ENCODE results near the gene PAPPA2. TPM values are rescaled to one million over a fixed set of nuclear protein-coding genes. Genes with fewer than 3 reads are reported as not detected.

Gene PAPPA2
- total and polyA plus RNA-seq, 12 donors: 0.06 to 1.3 (median 0.29) TPM

- no peak overlapping the region for H3K27ac ChIP-seq
- intact Hi-C loops (cut with DNase I): loop anchor here in 1 of 10 donors (10.0 kb wide), 1 partner anchor 59 kb away; no protein-coding TSS in a partner anchor
- no peaks in the 10 kb centered on the region for H3K27me3 ChIP-seq
- ATAC-seq (no peak), DNase-seq (no peak)
- no peak for TF ChIP-seq CTCF (IDR thresholded peaks at IDR 0.05)
- H3K9me3 ChIP-seq: no peaks in the 10 kb centered on the region
- H3K4me3 ChIP-seq: no peak overlapping the region
- no peaks in the 10 kb centered on the region for H3K36me3 ChIP-seq
- peaks cover 0 to 10% (median 0%) of the 10 kb centered on the region in 9 donors for H3K4me1 ChIP-seq
Measured at GRCh38 chr1:176436251-176436650, 26.7 kb upstream of the PAPPA2 start.

- TF ChIP-seq CTCF (IDR thresholded peaks at IDR 0.05): no peak
- ATAC-seq: no peak
Measured at GRCh38 chr1:176440176-176440575, 22.8 kb upstream of the PAPPA2 start.

GRCh38 chr1:176444286-176444685 is 18.7 kb upstream of the PAPPA2 start:
- intact Hi-C loops (cut with DNase I): no loop called here

More at GRCh38 chr1:176440176-176440575, 22.8 kb upstream of the PAPPA2 start:
- Histone ChIP-seq H3K27me3 (no peaks in the 10 kb centered on the region), H3K4me3 (no peak overlapping the region), H3K9me3 (no peaks in the 10 kb centered on the region), H3K27ac (no peak overlapping the region), H3K36me3 (no peaks in the 10 kb centered on the region), H3K4me1 (peaks cover 0 to 2% (median 0%) of the 10 kb centered on the region in 9 donors)
- DNase-seq: no peak
- 72 to 87% methylated on average over 2 of the region's 2 CpGs for WGBS, 2 donors
- intact Hi-C loops (cut with DNase I): no loop called here

GRCh38 chr1:176445402-176445801 is 17.6 kb upstream of the PAPPA2 start:
- 67 to 81% methylated on average over 2 of the region's 2 CpGs for WGBS, 2 donors
- TF ChIP-seq CTCF (IDR thresholded peaks at IDR 0.05): no peak
- no peak for DNase-seq
- intact Hi-C loops (cut with DNase I): no loop called here
- Histone ChIP-seq H3K27ac (no peak overlapping the region), H3K9me3 (no peaks in the 10 kb centered on the region), H3K4me3 (no peak overlapping the region), H3K27me3 (no peaks in the 10 kb centered on the region), H3K4me1 (no peaks in the 10 kb centered on the region), H3K36me3 (no peaks in the 10 kb centered on the region)
- ATAC-seq: no peak

More at GRCh38 chr1:176444286-176444685, 18.7 kb upstream of the PAPPA2 start:
- H3K27ac ChIP-seq: no peak overlapping the region
- H3K4me1 ChIP-seq: no peaks in the 10 kb centered on the region
- H3K9me3 ChIP-seq: no peaks in the 10 kb centered on the region
- no peaks in the 10 kb centered on the region for H3K27me3 ChIP-seq
- no peak overlapping the region for H3K4me3 ChIP-seq
- DNase-seq (no peak), ATAC-seq (no peak)
- 78 to 82% methylated on average over 4 of the region's 4 CpGs for WGBS, 2 donors
- TF ChIP-seq CTCF (IDR thresholded peaks at IDR 0.05): peak in 1 of 9 donors; percentile 20
- H3K36me3 ChIP-seq: no peaks in the 10 kb centered on the region
